HL-60 (cell line): Measurements from ENCODE around the gene ST6GALNAC2.

Experiments
- CTCF ChIP-seq: IDR thresholded peaks from one replicate; pipeline ENCODE4 v1.5.1; 2011; ENCODE audit warnings: low read length, control low read depth, inconsistent platforms; ENCODE audit not compliant: insufficient read depth
- GABPA ChIP-seq: IDR thresholded peaks from 2 replicates; pipeline ENCODE4 v1.6.1; 2012; ENCODE audit warnings: low read depth
- POLR2AphosphoS5 ChIP-seq: IDR thresholded peaks from 2 replicates; pipeline ENCODE4 v1.6.1; 2012; ENCODE audit warnings: low read depth
- REST ChIP-seq: IDR thresholded peaks from 2 replicates; pipeline ENCODE4 v1.6.1; 2012; ENCODE audit warnings: low read depth; ENCODE audit not compliant: insufficient replicate concordance

- no peak for TF ChIP-seq GABPA
- no peak for TF ChIP-seq CTCF
- TF ChIP-seq POLR2AphosphoS5: no peak
- TF ChIP-seq REST: no peak
Observed at GRCh38 chr17:76548378-76549214, 37.1 kb downstream of the ST6GALNAC2 start.
